NB4 (cell line): ENCODE results near the gene SEPTIN5.

ENCODE experiments used
- POLR2A ChIP-seq: IDR thresholded peaks from 2 replicates; pipeline ENCODE4 v1.6.1; 2011; ENCODE audit warnings: mild to moderate bottlenecking; ENCODE audit not compliant: insufficient read length; ENCODE audit errors: extremely low read depth
- TF ChIP-seq, protein P1 (sequence below): IDR thresholded peaks from one replicate; pipeline ENCODE4 v1.5.1; 2012; ENCODE audit warnings: low read depth, low read length
- TF ChIP-seq, protein P2 (sequence below): IDR thresholded peaks from 2 replicates; pipeline ENCODE4 v1.6.1; 2011; ENCODE audit warnings: low read depth, low read length

DNA sequence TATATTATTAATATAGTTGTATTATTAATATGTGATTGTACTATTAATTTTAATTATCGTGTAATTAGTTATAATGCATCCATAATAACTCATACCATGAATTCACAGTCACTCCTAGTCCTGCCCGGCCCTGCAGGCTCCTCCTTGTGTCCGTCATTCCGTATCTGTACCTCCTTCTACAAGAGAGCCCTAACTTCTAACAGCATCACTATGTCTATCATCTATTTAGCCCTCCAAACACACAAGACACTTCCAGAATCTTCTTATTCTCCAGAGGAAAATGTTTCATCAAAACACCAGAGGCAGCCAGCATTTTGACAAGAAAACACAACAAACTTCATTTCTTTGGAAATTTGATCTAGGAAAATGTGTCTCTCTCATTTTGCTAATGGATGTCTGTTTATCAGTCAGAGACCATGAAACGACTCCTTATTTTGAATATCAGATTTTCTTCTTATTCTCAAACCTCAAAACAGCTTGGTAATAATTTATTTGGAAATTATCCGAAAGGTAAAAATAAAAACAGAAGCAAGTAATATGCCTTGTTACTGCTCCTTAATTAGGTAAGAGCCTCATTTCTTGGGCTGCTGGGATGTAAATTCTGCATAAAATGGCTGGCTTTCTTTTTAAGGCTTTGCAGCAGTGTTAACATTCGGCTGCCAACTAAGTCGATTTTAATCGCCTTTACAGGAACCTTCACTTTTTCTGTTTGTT, 23.1 kb upstream of the SEPTIN5 start:
- TF ChIP-seq, protein P1, sequence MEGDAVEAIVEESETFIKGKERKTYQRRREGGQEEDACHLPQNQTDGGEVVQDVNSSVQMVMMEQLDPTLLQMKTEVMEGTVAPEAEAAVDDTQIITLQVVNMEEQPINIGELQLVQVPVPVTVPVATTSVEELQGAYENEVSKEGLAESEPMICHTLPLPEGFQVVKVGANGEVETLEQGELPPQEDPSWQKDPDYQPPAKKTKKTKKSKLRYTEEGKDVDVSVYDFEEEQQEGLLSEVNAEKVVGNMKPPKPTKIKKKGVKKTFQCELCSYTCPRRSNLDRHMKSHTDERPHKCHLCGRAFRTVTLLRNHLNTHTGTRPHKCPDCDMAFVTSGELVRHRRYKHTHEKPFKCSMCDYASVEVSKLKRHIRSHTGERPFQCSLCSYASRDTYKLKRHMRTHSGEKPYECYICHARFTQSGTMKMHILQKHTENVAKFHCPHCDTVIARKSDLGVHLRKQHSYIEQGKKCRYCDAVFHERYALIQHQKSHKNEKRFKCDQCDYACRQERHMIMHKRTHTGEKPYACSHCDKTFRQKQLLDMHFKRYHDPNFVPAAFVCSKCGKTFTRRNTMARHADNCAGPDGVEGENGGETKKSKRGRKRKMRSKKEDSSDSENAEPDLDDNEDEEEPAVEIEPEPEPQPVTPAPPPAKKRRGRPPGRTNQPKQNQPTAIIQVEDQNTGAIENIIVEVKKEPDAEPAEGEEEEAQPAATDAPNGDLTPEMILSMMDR, result no peak
- TF ChIP-seq, protein P2, sequence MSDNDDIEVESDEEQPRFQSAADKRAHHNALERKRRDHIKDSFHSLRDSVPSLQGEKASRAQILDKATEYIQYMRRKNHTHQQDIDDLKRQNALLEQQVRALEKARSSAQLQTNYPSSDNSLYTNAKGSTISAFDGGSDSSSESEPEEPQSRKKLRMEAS, result no peak
- no peak for TF ChIP-seq POLR2A
